Measurements from ENCODE around the gene ATF7. TPM values are rescaled to one million over a fixed set of nuclear protein-coding genes. Genes with fewer than 3 reads are reported as not detected.

The ATF7 gene
- total and polyA plus RNA-seq, 4 donors = 16.8 to 43.3 (median 31.7) TPM

GRCh38 chr12:53533471-53533870 is 92.7 kb downstream of the ATF7 start:
- no peak for ATAC-seq (ENCODE audit: insufficient read depth, low FRiP score)
- peaks cover 0 to 2% (median 0%) of the 10 kb centered on the region in 5 donors for H3K4me1 ChIP-seq (ENCODE audit: control insufficient read depth in 5 of 5, insufficient read depth in 5 of 5, low read length in 5 of 5)
- H3K27ac ChIP-seq (ENCODE audit: low read depth in 1 of 2, low read length in 1 of 2) = no peak overlapping the region
- H3K9me3 ChIP-seq (ENCODE audit: control insufficient read depth in 4 of 4, insufficient read depth in 3 of 4, low read length in 3 of 4) = no peaks in the 10 kb centered on the region
- no peak for DNase-seq
- H3K27me3 ChIP-seq (ENCODE audit: control insufficient read depth in 3 of 3, insufficient read depth in 3 of 3, low read length in 2 of 3) = no peaks in the 10 kb centered on the region
- TF ChIP-seq CTCF (IDR thresholded peaks at IDR 0.05; ENCODE audit: control extremely low read depth, extremely low read depth) = no peak
- no peak overlapping the region for H3K9ac ChIP-seq (ENCODE audit: insufficient read depth in 1 of 2, low read length in 2 of 2)
- WGBS, 2 donors = 66 to 71% methylated on average over 2 of the region's 2 CpGs
- peaks cover 35 to 45% (median 38%) of the 10 kb centered on the region in 4 donors for H3K36me3 ChIP-seq (ENCODE audit: control insufficient read depth in 4 of 4, insufficient read depth in 4 of 4, low read length in 4 of 4)
- no peak overlapping the region for H3K4me3 ChIP-seq

GRCh38 chr12:53532524-53533445 is 93.4 kb downstream of the ATF7 start:
- Histone ChIP-seq H3K27ac (ENCODE audit: low read depth in 1 of 2, low read length in 1 of 2) (no peak overlapping the region), H3K4me1 (ENCODE audit: control insufficient read depth in 5 of 5, insufficient read depth in 5 of 5, low read length in 5 of 5) (no peaks in the 10 kb centered on the region), H3K27me3 (ENCODE audit: control insufficient read depth in 3 of 3, insufficient read depth in 3 of 3, low read length in 2 of 3) (no peaks in the 10 kb centered on the region), H3K9me3 (ENCODE audit: control insufficient read depth in 4 of 4, insufficient read depth in 3 of 4, low read length in 3 of 4) (no peaks in the 10 kb centered on the region), H3K9ac (ENCODE audit: insufficient read depth in 1 of 2, low read length in 2 of 2) (no peak overlapping the region), H3K4me3 (no peak overlapping the region), H3K36me3 (ENCODE audit: control insufficient read depth in 4 of 4, insufficient read depth in 4 of 4, low read length in 4 of 4) (peaks cover 33 to 44% (median 37%) of the 10 kb centered on the region in 4 donors)
- no peak for DNase-seq
- ATAC-seq (ENCODE audit: insufficient read depth, low FRiP score) = no peak
- 68 to 86% methylated on average over 7 of the region's 7 CpGs for WGBS, 2 donors
- no peak for TF ChIP-seq CTCF (IDR thresholded peaks at IDR 0.05; ENCODE audit: control extremely low read depth, extremely low read depth)

GRCh38 chr12:53532021-53532420 is 94.2 kb downstream of the ATF7 start:
- Histone ChIP-seq H3K27me3 (ENCODE audit: control insufficient read depth in 3 of 3, insufficient read depth in 3 of 3, low read length in 2 of 3) (no peaks in the 10 kb centered on the region), H3K27ac (ENCODE audit: low read depth in 1 of 2, low read length in 1 of 2) (no peak overlapping the region), H3K9ac (ENCODE audit: insufficient read depth in 1 of 2, low read length in 2 of 2) (no peak overlapping the region), H3K36me3 (ENCODE audit: control insufficient read depth in 4 of 4, insufficient read depth in 4 of 4, low read length in 4 of 4) (peaks cover 28 to 39% (median 37%) of the 10 kb centered on the region in 4 donors), H3K4me1 (ENCODE audit: control insufficient read depth in 5 of 5, insufficient read depth in 5 of 5, low read length in 5 of 5) (no peaks in the 10 kb centered on the region), H3K9me3 (ENCODE audit: control insufficient read depth in 4 of 4, insufficient read depth in 3 of 4, low read length in 3 of 4) (no peaks in the 10 kb centered on the region), H3K4me3 (no peak overlapping the region)
- no peak for ATAC-seq (ENCODE audit: insufficient read depth, low FRiP score)
- TF ChIP-seq CTCF (IDR thresholded peaks at IDR 0.05; ENCODE audit: control extremely low read depth, extremely low read depth) = no peak
- no peak for DNase-seq
- 66 to 93% methylated on average over 3 of the region's 3 CpGs for WGBS, 2 donors
